Nephron (organoid): ENCODE results near the gene SMYD3.
A peak's percentile ranks its signal among the peaks of the same experiment; 100 is the strongest.

Source experiments
- H3K27ac Mint-ChIP-seq, 3 experiments: 2 replicates each; pipeline ENCODE4 v1.8.0; 2020; ENCODE audit warnings: mixed read lengths in 3 of 3, mild to moderate bottlenecking in 2 of 3, moderate library complexity in 1 of 3
- H3K27me3 Mint-ChIP-seq: 2 replicates; pipeline ENCODE4 v1.8.0; 2021; ENCODE audit warnings: low read depth, mild to moderate bottlenecking, moderate library complexity, mixed read lengths
- H3K36me3 Mint-ChIP-seq: 2 replicates; pipeline ENCODE4 v1.8.0; 2020; ENCODE audit warnings: low read depth, mixed read lengths
- H3K4me1 Mint-ChIP-seq: 2 replicates; pipeline ENCODE4 v1.8.0; 2020; ENCODE audit warnings: mixed read lengths
- H3K4me3 Mint-ChIP-seq, 3 experiments: 2 replicates each; pipeline ENCODE4 v1.8.0; 2020; ENCODE audit warnings: mild to moderate bottlenecking in 3 of 3, mixed read lengths in 3 of 3, moderate library complexity in 2 of 3
- H3K9me3 Mint-ChIP-seq: 2 replicates; pipeline ENCODE4 v1.8.0; 2020; ENCODE audit warnings: mixed read lengths
- CTCF ChIP-seq, 3 experiments: fragments of 200-600 bp; sonication (generic); IDR thresholded peaks; one replicate each; pipeline ENCODE4 v1.5.0; 2021; ENCODE audit warnings: antibody characterized with exemption in 3 of 3; ENCODE audit not compliant: unreplicated experiment in 3 of 3

SMYD3 gene

GRCh38 chr1:246004301-246004700, 502.8 kb downstream of the SMYD3 start:
- Mint-ChIP-seq H3K4me1 (peaks cover 29% of the 10 kb centered on the region), H3K27me3 (peaks cover 4% of the 10 kb centered on the region), H3K27ac (peak overlapping the region; percentile 76 to 82 (median 80)), H3K36me3 (no peaks in the 10 kb centered on the region), H3K9me3 (no peaks in the 10 kb centered on the region), H3K4me3 (no peak overlapping the region)
- TF ChIP-seq CTCF (IDR thresholded peaks at IDR 0.05; ENCODE audit: unreplicated experiment in 3 of 3): no peak

GRCh38 chr1:246003442-246003730, 503.7 kb downstream of the SMYD3 start:
- no peaks in the 10 kb centered on the region for H3K36me3 Mint-ChIP-seq
- peaks cover 4% of the 10 kb centered on the region for H3K27me3 Mint-ChIP-seq
- peaks cover 29% of the 10 kb centered on the region for H3K4me1 Mint-ChIP-seq

GRCh38 chr1:246002725-246003441, 504.2 kb downstream of the SMYD3 start:
- Mint-ChIP-seq H3K9me3 (no peaks in the 10 kb centered on the region), H3K27ac (peak overlapping the region; percentile 12 to 82 (median 72)), H3K4me1 (peaks cover 29% of the 10 kb centered on the region), H3K36me3 (no peaks in the 10 kb centered on the region), H3K27me3 (peaks cover 4% of the 10 kb centered on the region), H3K4me3 (no peak overlapping the region)
- peak; percentile 86 to 95 (median 88) for TF ChIP-seq CTCF (IDR thresholded peaks at IDR 0.05; ENCODE audit: unreplicated experiment in 3 of 3)

More at GRCh38 chr1:246003442-246003730, 503.7 kb downstream of the SMYD3 start:
- H3K4me3 Mint-ChIP-seq: no peak overlapping the region
- H3K27ac Mint-ChIP-seq: peak overlapping the region; percentile 12 to 82 (median 72)
- H3K9me3 Mint-ChIP-seq: no peaks in the 10 kb centered on the region
- TF ChIP-seq CTCF (IDR thresholded peaks at IDR 0.05; ENCODE audit: unreplicated experiment in 3 of 3): no peak

GRCh38 chr1:246001837-246002230, 505.2 kb downstream of the SMYD3 start:
- TF ChIP-seq CTCF (IDR thresholded peaks at IDR 0.05; ENCODE audit: unreplicated experiment in 3 of 3): no peak
- H3K36me3 Mint-ChIP-seq: no peaks in the 10 kb centered on the region
- H3K4me1 Mint-ChIP-seq: peaks cover 28% of the 10 kb centered on the region
- H3K4me3 Mint-ChIP-seq: no peak overlapping the region
- H3K27me3 Mint-ChIP-seq: peaks cover 4% of the 10 kb centered on the region
- H3K27ac Mint-ChIP-seq: peak overlapping the region; percentile 86 to 96 (median 92)
- H3K9me3 Mint-ChIP-seq: no peaks in the 10 kb centered on the region

- H3K27me3 Mint-ChIP-seq: no peaks in the 10 kb centered on the region
- TF ChIP-seq CTCF (IDR thresholded peaks at IDR 0.05; ENCODE audit: unreplicated experiment in 3 of 3): no peak
- H3K27ac Mint-ChIP-seq: peak overlapping the region; percentile 86 to 96 (median 92)
- no peaks in the 10 kb centered on the region for H3K9me3 Mint-ChIP-seq
- no peak overlapping the region for H3K4me3 Mint-ChIP-seq
- H3K36me3 Mint-ChIP-seq: no peaks in the 10 kb centered on the region
- peaks cover 33% of the 10 kb centered on the region for H3K4me1 Mint-ChIP-seq
These were observed 505.8 kb downstream of the SMYD3 start for GRCh38 chr1:246001142-246001836.

- TF ChIP-seq CTCF (IDR thresholded peaks at IDR 0.05; ENCODE audit: unreplicated experiment in 3 of 3): no peak
- Mint-ChIP-seq H3K36me3 (no peaks in the 10 kb centered on the region), H3K4me3 (no peak overlapping the region), H3K27ac (peak overlapping the region; percentile 86 to 96 (median 92)), H3K27me3 (no peaks in the 10 kb centered on the region), H3K4me1 (peaks cover 37% of the 10 kb centered on the region), H3K9me3 (no peaks in the 10 kb centered on the region)
These were observed 506.5 kb downstream of the SMYD3 start for GRCh38 chr1:246000638-246001015.
